HepG2 (cell line): ENCODE results near the gene JMY. TPM values are rescaled to one million over a fixed set of nuclear protein-coding genes. Genes with fewer than 3 reads are reported as not detected.
A peak's percentile ranks its signal among the peaks of the same experiment; 100 is the strongest.

ENCODE experiments used
- CCDC6 ChIP-seq: sonication (generic); formaldehyde crosslinking; IDR thresholded peaks from 2 replicates; pipeline ENCODE4 v1.8.1; 2022; ENCODE audit warnings: mild to moderate bottlenecking, missing genetic modification reagents, moderate library complexity
- CEBPZ ChIP-seq: IDR thresholded peaks from 2 replicates; pipeline ENCODE4 v1.6.1; 2012; ENCODE audit warnings: low read length, improper control_type of control experiment
- ELK4 ChIP-seq: sonication (generic); formaldehyde crosslinking; IDR thresholded peaks from 2 replicates; pipeline ENCODE4 v1.9.0; 2021; ENCODE audit warnings: missing genetic modification reagents, borderline replicate concordance
- GATAD1 ChIP-seq: IDR thresholded peaks from 2 replicates; pipeline ENCODE4 v1.6.1; 2016; ENCODE audit warnings: missing genetic modification reagents, missing compliant biosample characterization
- GFI1 ChIP-seq: sonication (generic); formaldehyde crosslinking; IDR thresholded peaks from 2 replicates; pipeline ENCODE4 v1.5.0; 2020; ENCODE audit warnings: missing genetic modification reagents, mild to moderate bottlenecking, borderline replicate concordance
- HOXD1 ChIP-seq: sonication (generic); formaldehyde crosslinking; IDR thresholded peaks from 2 replicates; pipeline ENCODE4 v1.5.0; 2020; ENCODE audit warnings: missing genetic modification reagents
- KDM5A ChIP-seq: fragments of 200-600 bp; sonication (generic); IDR thresholded peaks from 2 replicates; pipeline ENCODE4 v1.7.0; 2018; ENCODE audit warnings: antibody characterized with exemption, mild to moderate bottlenecking, low read length, borderline replicate concordance
- PHF20 ChIP-seq: sonication (generic); formaldehyde crosslinking; IDR thresholded peaks from 2 replicates; pipeline ENCODE4 v1.5.0; 2020; ENCODE audit warnings: mild to moderate bottlenecking, missing genetic modification reagents
- PITX1 ChIP-seq: sonication (generic); formaldehyde crosslinking; IDR thresholded peaks from 2 replicates; pipeline ENCODE4 v1.5.1; 2020; ENCODE audit warnings: mild to moderate bottlenecking, missing genetic modification reagents
- PRMT3 ChIP-seq: sonication (generic); formaldehyde crosslinking; IDR thresholded peaks from 2 replicates; pipeline ENCODE4 v1.8.1; 2022; ENCODE audit warnings: low read depth, mild to moderate bottlenecking, moderate library complexity, missing genetic modification reagents, borderline replicate concordance
- SALL2 ChIP-seq: sonication (generic); formaldehyde crosslinking; IDR thresholded peaks from 2 replicates; pipeline ENCODE4 v1.8.1; 2023; ENCODE audit warnings: mild to moderate bottlenecking, missing genetic modification reagents, inconsistent platforms
- ZFX ChIP-seq: sonication (generic); formaldehyde crosslinking; IDR thresholded peaks from 2 replicates; pipeline ENCODE4 v1.4.0; 2020; ENCODE audit warnings: mild to moderate bottlenecking, low read depth, missing genetic modification reagents, moderate library complexity
- ZNF138 ChIP-seq: sonication (generic); formaldehyde crosslinking; IDR thresholded peaks from 2 replicates; pipeline ENCODE4 v1.5.0; 2020; ENCODE audit warnings: mild to moderate bottlenecking, low read depth, missing genetic modification reagents
- ZNF234 ChIP-seq: sonication (generic); formaldehyde crosslinking; conservative IDR thresholded peaks from 2 replicates; pipeline ENCODE4 v1.5.1; 2020; ENCODE audit warnings: mild to moderate bottlenecking, missing genetic modification reagents
- ZNF317 ChIP-seq: sonication (generic); formaldehyde crosslinking; IDR thresholded peaks from 2 replicates; pipeline ENCODE4 v1.5.0; 2020; ENCODE audit warnings: mild to moderate bottlenecking, missing genetic modification reagents
- ZNF343 ChIP-seq: sonication (generic); formaldehyde crosslinking; IDR thresholded peaks from 2 replicates; pipeline ENCODE4 v1.4.0; 2020; ENCODE audit warnings: mild to moderate bottlenecking, missing genetic modification reagents
- ZNF556 ChIP-seq: sonication (generic); formaldehyde crosslinking; IDR thresholded peaks from 2 replicates; pipeline ENCODE4 v1.4.0; 2020; ENCODE audit warnings: mild to moderate bottlenecking, missing genetic modification reagents, borderline replicate concordance
- ZNF558 ChIP-seq: sonication (generic); formaldehyde crosslinking; IDR thresholded peaks from 2 replicates; pipeline ENCODE4 v1.9.0; 2022; ENCODE audit warnings: mild to moderate bottlenecking, missing genetic modification reagents, borderline replicate concordance
- ZNF883 ChIP-seq: sonication (generic); formaldehyde crosslinking; IDR thresholded peaks from 2 replicates; pipeline ENCODE4 v1.5.1; 2020; ENCODE audit warnings: mild to moderate bottlenecking, missing genetic modification reagents; ENCODE audit errors: not compliant biosample characterization
- ZSCAN31 ChIP-seq: sonication (generic); formaldehyde crosslinking; IDR thresholded peaks from 2 replicates; pipeline ENCODE4 v1.5.0; 2020; ENCODE audit warnings: low read depth, mild to moderate bottlenecking, missing genetic modification reagents
- polyA plus RNA-seq, 8 experiments: library from polyadenylated mRNA; depleted of rRNA in 3 of 8; stranded (reverse) in 7 of 8; unstranded in 1 of 8; fragments of >200 nt; fragmentation: Illumina TruSeq in 4 of 8; extraction: Trizol in 4 of 8; gene quantifications; 2 replicates each; pipeline versions ENCODE4 v1.2.1 to v1.2.3, GENCODE V29; 2011 to 2016; ENCODE audit warnings: low read depth in 4 of 8, missing spikeins in 1 of 8, mixed read lengths in 1 of 8; ENCODE audit not compliant: insufficient read depth in 1 of 8
- total RNA-seq, 5 experiments: library from RNA; depleted of rRNA; stranded (reverse); fragments of >200 nt; fragmentation: Illumina TruSeq; extraction: Trizol; gene quantifications; 2 replicates each; pipeline ENCODE4 v1.2.3, GENCODE V29; 2016; ENCODE audit warnings: low read depth in 1 of 5
- TF ChIP-seq, protein P1 (sequence below): sonication (generic); formaldehyde crosslinking; IDR thresholded peaks from 2 replicates; pipeline ENCODE4 v1.4.0; 2020; ENCODE audit warnings: mild to moderate bottlenecking, missing genetic modification reagents
- TF ChIP-seq, protein P2 (sequence below): sonication (generic); formaldehyde crosslinking; conservative IDR thresholded peaks from 2 replicates; pipeline ENCODE4 v1.4.0; 2020; ENCODE audit warnings: missing genetic modification reagents

Gene JMY
- total and polyA plus RNA-seq, 2 of the 13 experiments (the other 11 are each of a cell fraction or from before 2014, with no cell fraction given): 4.0 to 4.2 TPM

- 0 out of 2 replicates have a peak, but pooled peaks have one; percentile 6 for TF ChIP-seq ZNF556 (CRISPR knock-in tag)
- no peak for TF ChIP-seq KDM5A
- TF ChIP-seq ZNF138 (CRISPR knock-in tag): peak; percentile 2; the same call in 1 of the 2 replicates
- TF ChIP-seq GATAD1 (CRISPR knock-in tag): 0 out of 2 replicates have a peak, but pooled peaks have one; percentile 9
- TF ChIP-seq, protein P1, sequence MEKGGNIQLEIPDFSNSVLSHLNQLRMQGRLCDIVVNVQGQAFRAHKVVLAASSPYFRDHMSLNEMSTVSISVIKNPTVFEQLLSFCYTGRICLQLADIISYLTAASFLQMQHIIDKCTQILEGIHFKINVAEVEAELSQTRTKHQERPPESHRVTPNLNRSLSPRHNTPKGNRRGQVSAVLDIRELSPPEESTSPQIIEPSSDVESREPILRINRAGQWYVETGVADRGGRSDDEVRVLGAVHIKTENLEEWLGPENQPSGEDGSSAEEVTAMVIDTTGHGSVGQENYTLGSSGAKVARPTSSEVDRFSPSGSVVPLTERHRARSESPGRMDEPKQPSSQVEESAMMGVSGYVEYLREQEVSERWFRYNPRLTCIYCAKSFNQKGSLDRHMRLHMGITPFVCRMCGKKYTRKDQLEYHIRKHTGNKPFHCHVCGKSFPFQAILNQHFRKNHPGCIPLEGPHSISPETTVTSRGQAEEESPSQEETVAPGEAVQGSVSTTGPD (CRISPR knock-in tag): no peak
- 0 out of 2 replicates have a peak, but pooled peaks have one; percentile 2 for TF ChIP-seq ZNF343 (CRISPR knock-in tag)
- no peak for TF ChIP-seq ZNF317 (CRISPR knock-in tag)
- TF ChIP-seq, protein P2, sequence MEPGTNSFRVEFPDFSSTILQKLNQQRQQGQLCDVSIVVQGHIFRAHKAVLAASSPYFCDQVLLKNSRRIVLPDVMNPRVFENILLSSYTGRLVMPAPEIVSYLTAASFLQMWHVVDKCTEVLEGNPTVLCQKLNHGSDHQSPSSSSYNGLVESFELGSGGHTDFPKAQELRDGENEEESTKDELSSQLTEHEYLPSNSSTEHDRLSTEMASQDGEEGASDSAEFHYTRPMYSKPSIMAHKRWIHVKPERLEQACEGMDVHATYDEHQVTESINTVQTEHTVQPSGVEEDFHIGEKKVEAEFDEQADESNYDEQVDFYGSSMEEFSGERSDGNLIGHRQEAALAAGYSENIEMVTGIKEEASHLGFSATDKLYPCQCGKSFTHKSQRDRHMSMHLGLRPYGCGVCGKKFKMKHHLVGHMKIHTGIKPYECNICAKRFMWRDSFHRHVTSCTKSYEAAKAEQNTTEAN: no peak
- TF ChIP-seq ZNF558 (CRISPR knock-in tag): no peak
- TF ChIP-seq SALL2 (CRISPR knock-in tag): no peak
- 0 out of 2 replicates have a peak, but pooled peaks have one; percentile 20 for TF ChIP-seq CCDC6 (CRISPR knock-in tag)
- no peak for TF ChIP-seq ELK4 (CRISPR knock-in tag)
- TF ChIP-seq HOXD1 (CRISPR knock-in tag): peak; percentile 55; the same call in 1 of the 2 replicates
- no peak for TF ChIP-seq ZNF234 (CRISPR knock-in tag)
- no peak for TF ChIP-seq PRMT3
- no peak for TF ChIP-seq PITX1 (CRISPR knock-in tag)
- peak; percentile 5; the same call in 1 of the 2 replicates for TF ChIP-seq ZSCAN31 (CRISPR knock-in tag)
- TF ChIP-seq ZNF883 (CRISPR knock-in tag): peak; percentile 60
- TF ChIP-seq ZFX: 0 out of 2 replicates have a peak, but pooled peaks have one; percentile 7
- TF ChIP-seq GFI1 (CRISPR knock-in tag): no peak
- peak; percentile 28; the same call in 1 of the 2 replicates for TF ChIP-seq PHF20 (CRISPR knock-in tag)
- TF ChIP-seq CEBPZ: no peak
These were observed 535 bp downstream of the JMY start (continued) for GRCh38 chr5:79236362-79236969.
